Measurements from ENCODE around the gene VANGL1.
"Not testable (repeated sequence)": the region's sequence is repeated elsewhere in the genome, so short reads cannot be mapped to it uniquely, and the experiment has no call there.

The VANGL1 gene

GRCh38 chr1:115641762-115642167 is at the start of gene VANGL1:
Gene VANGL1, plus strand, starts transcription at chr1:115641970. Its CDS starts 9,444 bp downstream, at chr1:115651414.
- peak; percentile 24 for DNase-seq

- DNase-seq = no peak
These were observed 49.5 kb upstream of the VANGL1 start for GRCh38 chr1:115592264-115592663.

- no peak for DNase-seq
These were observed 48.2 kb upstream of the VANGL1 start for GRCh38 chr1:115593365-115594259.

GRCh38 chr1:115594600-115594999 is 47.2 kb upstream of the VANGL1 start:
- no peak for DNase-seq

- peak; percentile 53 for DNase-seq
These were observed 46.3 kb upstream of the VANGL1 start for GRCh38 chr1:115595279-115596079.

GRCh38 chr1:115596080-115596780 is 45.5 kb upstream of the VANGL1 start:
- DNase-seq = no peak

- no peak for DNase-seq
These were observed 37.3 kb upstream of the VANGL1 start for GRCh38 chr1:115604508-115604907.

GRCh38 chr1:115606305-115606704 is 35.5 kb upstream of the VANGL1 start:
- no peak for DNase-seq

GRCh38 chr1:115609021-115609420 is 32.7 kb upstream of the VANGL1 start:
- no peak for DNase-seq

GRCh38 chr1:115613767-115614166 is 28.0 kb upstream of the VANGL1 start:
- DNase-seq = no peak

GRCh38 chr1:115620453-115620852 is 21.3 kb upstream of the VANGL1 start:
- DNase-seq = no peak

- no peak for DNase-seq
These were observed 20.8 kb upstream of the VANGL1 start for GRCh38 chr1:115620950-115621349.

- no peak for DNase-seq
These were observed 16.9 kb upstream of the VANGL1 start for GRCh38 chr1:115624859-115625258.

- no peak for DNase-seq
These were observed 11.4 kb upstream of the VANGL1 start for GRCh38 chr1:115630342-115630741.

GRCh38 chr1:115632251-115633026 is 9.3 kb upstream of the VANGL1 start:
- DNase-seq = no peak

GRCh38 chr1:115633606-115634005 is 8.2 kb upstream of the VANGL1 start:
- not testable (repeated sequence) for DNase-seq

GRCh38 chr1:115637247-115637646 is 4.5 kb upstream of the VANGL1 start:
- DNase-seq = not testable (repeated sequence)

- no peak for DNase-seq
These were observed 1.4 kb upstream of the VANGL1 start for GRCh38 chr1:115640384-115640783.

- no peak for DNase-seq
These were observed 650 bp downstream of the VANGL1 start for GRCh38 chr1:115642168-115643072.

- no peak for DNase-seq
These were observed 1.5 kb downstream of the VANGL1 start for GRCh38 chr1:115643225-115643624.

- no peak for DNase-seq
These were observed 1.9 kb downstream of the VANGL1 start for GRCh38 chr1:115643666-115644065.
